ENCODE results near the gene DAPK3.
"Not testable (repeated sequence)": the region's sequence is repeated elsewhere in the genome, so short reads cannot be mapped to it uniquely, and the experiment has no call there.

The DAPK3 gene

GRCh38 chr19:3949294-3949693 is 21.6 kb downstream of the DAPK3 start:
- H3K27ac ChIP-seq (ENCODE audit: low read length) = no peak overlapping the region
- no peaks in the 10 kb centered on the region for H3K4me1 ChIP-seq (ENCODE audit: low read length)
- TF ChIP-seq EZH2phosphoT487 (IDR thresholded peaks at IDR 0.05; ENCODE audit: low read depth) (no peak), CTCF (IDR thresholded peaks at IDR 0.05; ENCODE audit: low read depth, low read length) (no peak)
- H4K20me1 ChIP-seq (ENCODE audit: insufficient read depth, low read length) = no peaks in the 10 kb centered on the region
- H3K4me2 ChIP-seq (ENCODE audit: low read length) = no peak overlapping the region
- H3K36me3 ChIP-seq (replicated peaks; ENCODE audit: low read depth, low read length) = no peaks in the 10 kb centered on the region
- H2AFZ ChIP-seq (ENCODE audit: low read depth, low read length) = no peak overlapping the region
- no peaks in the 10 kb centered on the region for H3K79me2 ChIP-seq (ENCODE audit: low read length)
- H3K9me3 ChIP-seq (ENCODE audit: insufficient read depth, low read length) = no peaks in the 10 kb centered on the region
- H3K27me3 ChIP-seq (ENCODE audit: low read depth, low read length) = no peaks in the 10 kb centered on the region
- no peak overlapping the region for H3K4me3 ChIP-seq (ENCODE audit: low read length)
- no peak overlapping the region for H3K9ac ChIP-seq (ENCODE audit: low read length)

GRCh38 chr19:3947316-3947933 is 23.5 kb downstream of the DAPK3 start:
- not testable (repeated sequence) for H3K9me3 ChIP-seq (ENCODE audit: insufficient read depth, low read length); H3K4me1 ChIP-seq (ENCODE audit: low read length); H4K20me1 ChIP-seq (ENCODE audit: insufficient read depth, low read length); H3K36me3 ChIP-seq (replicated peaks; ENCODE audit: low read depth, low read length); H3K27ac ChIP-seq (ENCODE audit: low read length); H3K4me3 ChIP-seq (ENCODE audit: low read length); H3K27me3 ChIP-seq (ENCODE audit: low read depth, low read length); H3K9ac ChIP-seq (ENCODE audit: low read length); H3K4me2 ChIP-seq (ENCODE audit: low read length); H2AFZ ChIP-seq (ENCODE audit: low read depth, low read length); H3K79me2 ChIP-seq (ENCODE audit: low read length)

- Histone ChIP-seq H4K20me1 (ENCODE audit: insufficient read depth, low read length) (no peaks in the 10 kb centered on the region), H3K36me3 (replicated peaks; ENCODE audit: low read depth, low read length) (no peaks in the 10 kb centered on the region), H2AFZ (ENCODE audit: low read depth, low read length) (no peak overlapping the region), H3K4me2 (ENCODE audit: low read length) (no peak overlapping the region), H3K9me3 (ENCODE audit: insufficient read depth, low read length) (no peaks in the 10 kb centered on the region), H3K79me2 (ENCODE audit: low read length) (no peaks in the 10 kb centered on the region), H3K4me3 (ENCODE audit: low read length) (no peak overlapping the region), H3K27me3 (ENCODE audit: low read depth, low read length) (no peaks in the 10 kb centered on the region), H3K27ac (ENCODE audit: low read length) (no peak overlapping the region), H3K9ac (ENCODE audit: low read length) (no peak overlapping the region), H3K4me1 (ENCODE audit: low read length) (no peaks in the 10 kb centered on the region)
- TF ChIP-seq CTCF (IDR thresholded peaks at IDR 0.05; ENCODE audit: low read depth, low read length) = no peak
- no peak for TF ChIP-seq EZH2phosphoT487 (IDR thresholded peaks at IDR 0.05; ENCODE audit: low read depth)
Measured at GRCh38 chr19:3945838-3946237, 25.1 kb downstream of the DAPK3 start.

- Histone ChIP-seq H3K79me2 (ENCODE audit: low read length) (no peaks in the 10 kb centered on the region), H3K9ac (ENCODE audit: low read length) (no peak overlapping the region), H3K4me3 (ENCODE audit: low read length) (no peak overlapping the region), H3K36me3 (replicated peaks; ENCODE audit: low read depth, low read length) (no peaks in the 10 kb centered on the region), H3K9me3 (ENCODE audit: insufficient read depth, low read length) (no peaks in the 10 kb centered on the region), H4K20me1 (ENCODE audit: insufficient read depth, low read length) (no peaks in the 10 kb centered on the region), H3K4me2 (ENCODE audit: low read length) (no peak overlapping the region), H2AFZ (ENCODE audit: low read depth, low read length) (no peak overlapping the region), H3K27me3 (ENCODE audit: low read depth, low read length) (no peaks in the 10 kb centered on the region), H3K4me1 (ENCODE audit: low read length) (no peaks in the 10 kb centered on the region), H3K27ac (ENCODE audit: low read length) (no peak overlapping the region)
- TF ChIP-seq CTCF (IDR thresholded peaks at IDR 0.05; ENCODE audit: low read depth, low read length) (no peak), EZH2phosphoT487 (IDR thresholded peaks at IDR 0.05; ENCODE audit: low read depth) (no peak)
Measured at GRCh38 chr19:3944018-3944721, 26.7 kb downstream of the DAPK3 start.
